Endothelial cell of hepatic sinusoid (primary cell): ENCODE measurements around the gene GJD3.

ENCODE experiments used
- in situ Hi-C: cut with HindIII; loops from 2 replicates; pipeline ENCODE4 v1.10.0; 2017; ENCODE audit warnings: low sequenced_read_pairs

Gene GJD3

DNA sequence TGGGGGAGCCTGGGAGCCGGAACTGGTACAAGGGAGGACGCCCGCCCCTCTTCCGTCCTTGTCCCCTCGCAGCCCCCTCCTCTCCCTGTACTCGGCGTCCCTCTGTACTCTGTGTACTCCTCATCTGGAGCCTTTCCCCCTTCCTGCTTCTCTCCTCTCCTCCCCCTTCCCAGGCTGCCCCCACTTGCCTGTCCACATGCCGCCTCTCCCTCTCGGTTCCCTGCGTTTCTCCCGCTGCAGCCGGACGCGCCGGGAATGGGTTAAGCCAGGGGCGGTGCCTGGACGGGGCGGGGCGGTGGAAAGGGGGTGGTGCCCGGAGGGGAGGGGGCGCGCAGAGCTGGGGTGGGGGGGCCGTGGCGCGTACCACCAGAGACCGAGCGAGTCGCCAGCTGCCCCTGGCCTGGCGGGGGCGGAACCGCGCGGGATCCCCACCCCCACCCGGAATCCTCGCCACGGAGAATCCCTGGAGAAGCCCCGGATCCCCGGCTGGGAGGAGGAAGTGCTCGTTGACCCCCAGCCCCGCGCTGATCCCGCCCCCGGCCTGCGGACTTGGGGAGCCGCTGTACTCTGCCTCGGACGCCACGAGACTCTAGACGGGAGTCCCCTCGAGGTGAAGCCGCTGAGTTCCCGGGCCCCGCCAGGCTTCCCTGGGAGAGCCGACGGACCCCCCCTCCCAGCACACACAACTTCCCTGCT lies 22.6 kb downstream of the GJD3 start:
- in situ Hi-C loops = no loop called here

DNA sequence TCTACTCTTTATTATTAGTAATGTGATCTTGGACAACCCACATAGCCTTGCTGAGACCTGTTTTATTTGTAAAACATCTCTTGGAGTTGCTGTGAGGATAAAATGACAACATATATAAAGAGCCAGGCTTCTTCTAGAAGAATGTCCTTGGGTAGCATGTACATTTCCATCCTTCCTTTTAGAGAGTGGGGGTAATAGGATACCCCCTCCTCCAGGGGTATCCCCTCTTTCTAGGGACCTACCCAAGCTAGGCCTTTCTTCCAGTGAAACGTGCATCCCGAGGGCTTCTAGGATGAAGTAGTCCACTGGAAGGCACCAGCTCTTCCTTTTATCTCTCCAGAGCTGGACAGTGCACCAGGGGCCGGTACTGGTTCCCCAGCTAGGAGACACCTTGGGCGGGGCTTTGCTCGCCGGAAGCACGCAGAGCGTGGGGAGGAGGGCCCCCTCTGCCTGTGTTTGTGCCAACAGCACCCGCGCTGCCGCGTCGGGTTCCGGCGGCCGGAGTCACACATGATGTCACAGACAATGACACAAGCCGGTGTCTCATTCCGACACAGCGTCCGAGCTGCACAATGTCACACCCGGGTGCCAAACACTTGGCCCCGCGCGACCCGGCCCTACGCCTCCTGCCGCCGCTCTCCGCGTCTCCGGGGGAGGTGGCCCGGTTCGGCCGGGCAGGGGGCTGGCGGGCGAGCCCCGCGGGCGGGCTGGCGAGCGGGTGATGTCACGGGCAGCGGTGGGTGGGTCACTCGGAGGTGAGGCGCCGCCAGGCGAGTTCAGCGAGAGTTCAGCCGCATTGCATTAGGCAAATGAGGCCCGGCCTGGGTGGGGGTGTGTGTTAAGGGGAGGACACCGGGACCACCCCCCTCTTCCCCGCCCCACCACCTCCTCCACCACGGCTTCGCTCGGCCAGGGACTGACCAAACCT lies 23.4 kb downstream of the GJD3 start:
- in situ Hi-C loops = no loop called here

DNA sequence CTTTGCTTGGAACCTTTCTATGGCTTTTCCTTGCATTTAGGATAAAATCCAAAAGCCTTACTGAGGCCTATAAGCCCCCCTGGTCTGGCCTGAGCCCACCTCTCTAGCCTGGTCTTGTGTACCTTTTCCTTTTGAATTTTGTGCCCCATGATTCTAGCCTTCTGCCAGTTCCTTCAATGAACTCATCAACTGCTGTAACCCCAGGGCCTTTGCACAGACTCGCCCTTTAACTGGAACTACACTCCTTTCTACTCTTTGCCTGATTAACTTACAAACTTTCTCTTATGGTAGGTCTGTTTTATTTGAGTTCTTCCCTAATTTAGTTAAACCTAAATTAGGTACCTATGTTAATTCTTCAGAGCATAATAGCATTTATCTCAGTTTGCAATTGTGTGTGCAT lies 24.2 kb downstream of the GJD3 start:
- in situ Hi-C loops = no loop called here

DNA sequence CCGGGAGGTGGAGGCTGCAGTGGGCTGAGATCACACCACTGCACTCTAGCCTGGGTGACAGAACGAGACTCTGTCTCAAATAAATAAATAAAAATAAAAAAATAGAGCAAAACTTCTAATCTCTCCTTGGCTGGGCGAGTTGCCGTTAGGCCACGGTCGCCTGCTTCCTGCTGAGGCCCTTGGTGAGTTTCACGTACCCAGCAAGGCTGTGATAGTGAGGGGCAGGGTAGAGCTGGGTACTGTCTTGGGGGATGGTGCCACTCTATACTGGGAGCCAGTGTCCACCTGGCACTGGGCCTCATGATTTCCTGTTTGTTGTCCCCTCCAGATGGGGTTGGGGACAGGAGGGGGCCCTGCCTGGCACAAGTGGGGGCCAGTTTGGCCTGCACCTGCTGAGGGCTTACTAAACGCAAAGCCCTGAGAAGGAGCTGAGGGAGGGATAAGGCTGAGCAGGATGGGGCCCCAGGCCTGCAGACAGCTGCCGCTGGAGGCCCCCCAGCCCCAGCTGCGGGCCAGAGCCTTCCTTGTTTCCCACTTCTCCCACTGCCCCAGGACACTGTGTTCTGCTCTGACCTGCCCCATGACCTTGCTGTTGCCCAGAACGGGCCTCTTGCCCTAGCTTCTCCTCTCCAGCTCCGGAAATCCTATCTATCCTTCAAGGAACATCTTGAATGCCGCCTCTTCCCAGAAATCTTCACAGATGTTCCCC lies 25.4 kb downstream of the GJD3 start:
- in situ Hi-C loops = no loop called here

DNA sequence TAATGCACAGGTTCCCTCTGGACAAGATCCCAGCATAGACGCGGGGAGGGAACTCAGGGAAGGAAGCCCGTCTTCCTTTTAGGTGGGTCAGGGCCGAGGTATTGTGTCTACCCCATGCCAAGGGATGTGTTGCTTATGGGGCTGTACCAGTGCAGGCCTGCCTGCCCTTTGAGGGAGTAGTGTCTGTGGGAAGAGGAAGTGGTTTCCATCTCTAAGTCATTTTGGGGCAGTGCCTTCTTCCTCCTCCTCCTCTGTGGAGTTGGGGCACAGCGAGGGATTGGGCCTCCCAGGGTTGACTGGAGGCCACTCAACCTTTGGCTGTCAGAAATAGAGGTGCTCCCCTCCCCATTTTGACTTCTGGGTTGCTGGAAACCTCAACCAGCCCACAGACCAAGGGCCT lies 26.5 kb downstream of the GJD3 start:
- in situ Hi-C loops = no loop called here

DNA sequence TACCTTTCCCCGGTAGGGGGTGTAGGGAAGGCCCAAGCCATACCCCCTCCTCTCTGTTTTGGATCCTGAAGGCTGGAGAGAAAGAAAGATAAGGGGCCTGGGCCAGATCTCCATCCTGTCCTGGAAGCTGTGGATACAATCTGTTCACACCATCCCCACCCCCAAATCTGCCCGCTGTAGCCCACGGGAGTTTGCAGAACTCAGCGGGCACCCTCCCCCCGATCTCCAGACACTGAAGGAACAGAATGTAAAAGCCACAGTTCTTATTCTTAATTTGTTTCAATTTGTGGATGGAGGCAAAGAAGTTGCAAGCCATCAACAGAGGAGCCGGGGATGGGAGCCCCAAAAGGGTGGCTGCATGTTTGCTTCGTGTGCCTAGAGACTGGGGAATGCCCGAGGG lies 27.2 kb downstream of the GJD3 start:
- in situ Hi-C loops = no loop called here

DNA sequence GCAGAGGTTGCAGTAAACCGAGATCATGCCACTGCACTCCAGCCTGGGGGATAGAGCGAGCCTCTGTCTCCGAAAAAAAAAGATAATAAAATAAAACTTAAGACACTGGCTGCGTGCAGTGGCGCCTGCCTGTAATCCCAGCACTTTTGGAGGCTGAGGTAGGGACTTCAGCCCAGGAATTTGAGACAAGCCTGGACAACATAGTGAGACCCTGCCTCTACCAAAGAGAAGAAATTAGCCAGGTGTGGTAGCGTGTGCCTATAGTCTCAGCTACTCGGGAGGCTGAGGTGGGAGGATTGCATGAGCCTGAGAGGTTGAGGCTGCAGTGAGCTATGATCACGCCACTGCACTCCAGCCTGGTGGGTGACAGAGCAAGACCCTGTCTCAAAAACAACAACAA lies 28.9 kb downstream of the GJD3 start:
- in situ Hi-C loops = no loop called here

DNA sequence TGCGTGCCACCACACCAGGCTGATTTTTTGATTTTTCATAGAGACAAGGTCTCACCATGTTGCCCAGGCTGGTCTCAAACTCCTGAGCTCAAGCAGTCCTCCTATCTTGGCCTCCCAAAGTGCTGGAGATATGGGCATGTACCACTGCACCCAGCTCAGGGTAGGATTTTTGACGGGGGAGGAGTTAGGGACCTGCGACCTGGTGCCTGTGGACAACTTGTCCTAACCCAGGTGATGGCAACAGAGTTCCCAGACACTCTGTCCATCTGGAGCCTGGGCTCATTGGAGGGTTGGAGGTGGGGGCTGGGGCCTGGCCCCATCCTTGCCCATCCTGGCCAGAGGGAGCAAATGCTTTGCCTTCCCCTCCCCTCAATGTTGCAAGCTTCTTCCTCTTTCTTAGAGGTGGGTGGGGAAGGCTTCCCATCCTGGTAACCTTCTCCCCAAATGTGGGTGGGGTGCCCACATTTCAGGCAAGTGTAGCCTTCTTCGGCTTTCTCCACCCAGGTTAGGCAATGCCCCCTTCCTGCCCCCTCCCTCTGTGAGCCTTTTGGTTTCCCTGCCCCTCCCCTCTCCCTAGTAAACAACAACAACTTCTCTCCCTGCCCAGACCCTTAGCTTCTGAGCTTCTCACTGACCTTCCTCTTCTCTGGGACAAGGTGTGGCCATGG lies 30.6 kb downstream of the GJD3 start:
- in situ Hi-C loops = no loop called here

DNA sequence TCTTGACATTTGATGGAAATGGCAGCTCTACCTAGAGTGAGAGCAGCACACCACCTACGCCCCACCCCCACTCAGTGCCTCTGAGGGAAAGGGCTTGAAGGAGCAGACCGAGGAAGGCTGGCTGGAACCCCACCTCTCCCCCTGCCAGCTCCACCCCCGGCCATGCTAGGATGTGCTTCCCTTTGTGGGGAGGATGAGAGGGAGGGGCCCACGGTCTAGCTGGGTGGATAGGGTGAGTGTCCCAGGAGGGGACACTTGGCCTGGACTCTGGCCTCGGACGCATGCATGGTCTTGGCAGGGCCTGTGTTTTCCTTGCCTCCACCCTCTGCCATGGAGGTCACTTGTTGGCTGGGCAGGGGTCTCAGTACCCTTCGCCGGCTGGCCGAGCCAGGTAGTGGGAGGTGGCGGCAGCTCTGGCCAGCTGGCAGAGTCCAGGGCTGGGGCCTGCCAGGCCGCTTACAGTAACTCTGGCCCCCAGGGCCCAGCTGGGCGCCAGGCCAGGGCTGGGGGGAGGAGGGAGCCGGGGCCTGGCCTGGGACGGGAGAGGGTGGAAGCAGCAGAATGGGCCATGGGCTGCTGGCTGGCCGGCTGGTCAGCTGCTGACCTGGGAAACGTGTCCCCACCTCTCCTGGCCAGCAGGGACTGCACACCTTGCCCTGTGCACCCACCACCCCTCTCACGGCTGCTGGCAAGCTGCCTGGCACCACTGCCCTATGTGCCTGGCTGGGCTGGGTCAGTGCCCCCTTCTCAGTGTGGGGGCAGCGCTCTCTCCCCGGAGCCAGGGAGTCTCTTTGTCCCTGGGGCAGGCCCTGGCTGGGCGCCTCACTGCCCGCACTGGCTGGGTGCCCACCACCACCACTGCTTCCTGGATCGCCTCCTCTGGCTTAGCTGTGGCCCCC lies 32.5 kb downstream of the GJD3 start:
- in situ Hi-C loops = no loop called here

DNA sequence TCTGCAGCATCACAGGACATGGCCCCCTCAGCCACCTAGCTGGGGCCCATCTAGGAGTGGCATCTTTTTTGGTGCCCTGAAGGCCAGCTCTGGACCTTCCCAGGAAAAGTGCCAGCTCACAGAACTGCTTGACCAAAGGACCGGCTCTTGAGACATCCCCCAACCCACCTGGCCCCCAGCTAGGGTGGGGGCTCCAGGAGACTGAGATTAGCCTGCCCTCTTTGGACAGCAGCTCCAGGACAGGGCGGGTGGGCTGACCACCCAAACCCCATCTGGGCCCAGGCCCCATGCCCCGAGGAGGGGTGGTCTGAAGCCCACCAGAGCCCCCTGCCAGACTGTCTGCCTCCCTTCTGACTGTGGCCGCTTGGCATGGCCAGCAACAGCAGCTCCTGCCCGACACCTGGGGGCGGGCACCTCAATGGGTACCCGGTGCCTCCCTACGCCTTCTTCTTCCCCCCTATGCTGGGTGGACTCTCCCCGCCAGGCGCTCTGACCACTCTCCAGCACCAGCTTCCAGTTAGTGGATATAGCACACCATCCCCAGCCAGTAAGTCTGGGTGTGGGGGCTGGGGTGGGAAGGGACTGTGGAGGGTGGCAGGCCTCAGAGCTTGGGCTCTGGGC lies 33.6 kb downstream of the GJD3 start:
- in situ Hi-C loops = no loop called here

DNA sequence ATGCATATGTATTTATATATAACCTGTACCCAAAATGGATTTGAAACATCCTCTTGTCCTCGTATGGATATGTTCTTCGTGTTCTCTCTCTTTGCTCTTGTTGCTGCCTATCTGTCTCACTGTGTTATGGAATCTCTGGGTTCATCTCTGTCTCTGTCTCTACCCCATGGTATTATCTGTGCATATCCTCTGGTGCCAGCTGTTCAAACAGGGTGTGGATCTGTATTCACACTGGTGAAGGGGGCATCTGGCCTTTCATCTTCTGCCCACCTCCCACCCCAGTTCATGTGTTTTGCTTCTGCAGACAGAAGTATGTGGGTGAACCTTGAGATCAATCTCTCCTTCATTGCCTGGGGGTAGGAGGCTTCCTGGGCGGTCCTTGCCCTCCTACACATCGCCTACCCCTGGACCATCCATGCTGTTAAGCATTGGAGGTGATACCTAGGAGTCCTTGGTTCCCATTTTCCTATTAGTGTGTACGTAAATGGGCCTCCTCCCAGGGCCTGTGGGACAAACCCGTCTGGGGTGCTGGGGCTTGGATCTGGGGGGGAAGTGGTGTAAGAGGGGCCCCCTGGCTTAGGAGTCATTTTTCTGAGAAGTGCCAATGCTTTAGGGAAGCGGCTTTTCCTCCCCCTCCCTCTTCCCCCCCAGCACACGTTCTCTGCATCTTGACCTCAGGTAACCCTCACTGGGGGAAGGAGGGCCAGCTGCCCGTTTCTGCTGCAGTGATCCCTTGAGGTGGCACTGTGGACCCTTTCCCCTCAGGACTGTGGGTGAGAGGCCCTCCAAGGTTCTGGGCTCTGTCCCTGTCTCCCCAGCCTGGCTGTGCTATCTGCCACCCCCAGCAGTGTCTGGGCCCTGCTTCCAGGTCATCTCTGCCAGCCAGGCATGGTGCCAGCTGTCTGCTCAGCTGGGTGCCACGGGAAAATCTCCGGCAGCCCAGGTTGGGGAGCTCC lies 34.4 kb downstream of the GJD3 start:
- in situ Hi-C loops = no loop called here

DNA sequence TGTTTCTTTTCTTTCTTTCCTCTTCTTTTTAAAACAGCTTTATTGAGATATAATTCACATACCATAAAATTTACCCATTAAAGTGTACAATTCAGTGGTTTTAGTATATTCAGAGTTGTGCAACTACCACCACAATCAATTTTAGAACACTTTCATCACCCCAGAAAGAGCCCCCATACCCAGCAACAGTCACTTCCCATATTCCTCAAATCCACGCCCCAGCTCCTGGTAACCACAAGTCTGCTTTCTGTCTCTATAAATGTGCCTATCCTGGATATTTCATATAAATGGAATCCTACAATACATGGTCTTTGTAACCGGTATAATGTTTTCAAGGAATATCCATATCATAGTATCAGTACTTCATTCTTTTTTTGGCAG lies 36.2 kb downstream of the GJD3 start:
- in situ Hi-C loops = no loop called here

DNA sequence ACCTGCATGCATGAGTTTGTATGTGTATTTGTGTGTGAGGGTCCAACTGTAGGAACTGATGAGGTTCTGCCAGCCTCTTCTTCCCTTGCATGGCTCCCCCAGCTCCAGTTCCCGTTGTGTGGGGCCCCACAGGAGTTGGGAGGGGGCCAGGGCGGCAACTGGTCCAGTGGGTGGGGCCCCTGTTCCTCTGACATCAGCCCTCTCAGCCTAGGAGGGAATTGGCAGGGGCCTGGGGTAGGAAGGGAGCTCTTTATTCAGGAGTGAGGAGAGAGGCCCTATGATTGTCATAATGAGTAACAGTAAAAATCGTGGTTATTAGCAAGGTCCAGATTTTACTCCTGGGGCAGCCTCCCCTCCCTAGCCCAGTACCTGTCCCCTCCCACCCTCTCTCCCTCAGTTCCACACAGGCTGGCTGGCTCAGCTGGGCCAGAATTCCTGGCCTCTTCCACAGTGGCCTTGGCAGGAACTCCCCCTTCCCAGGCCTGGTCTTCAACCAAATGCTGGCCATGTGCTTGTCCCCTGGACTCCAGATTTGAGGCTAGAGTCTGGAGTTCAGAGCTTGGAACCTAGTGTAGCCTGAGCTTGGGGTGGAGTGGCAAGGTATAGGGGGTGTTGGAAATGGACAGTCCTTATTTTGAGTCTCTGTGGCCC lies 36.7 kb downstream of the GJD3 start:
- in situ Hi-C loops = no loop called here

DNA sequence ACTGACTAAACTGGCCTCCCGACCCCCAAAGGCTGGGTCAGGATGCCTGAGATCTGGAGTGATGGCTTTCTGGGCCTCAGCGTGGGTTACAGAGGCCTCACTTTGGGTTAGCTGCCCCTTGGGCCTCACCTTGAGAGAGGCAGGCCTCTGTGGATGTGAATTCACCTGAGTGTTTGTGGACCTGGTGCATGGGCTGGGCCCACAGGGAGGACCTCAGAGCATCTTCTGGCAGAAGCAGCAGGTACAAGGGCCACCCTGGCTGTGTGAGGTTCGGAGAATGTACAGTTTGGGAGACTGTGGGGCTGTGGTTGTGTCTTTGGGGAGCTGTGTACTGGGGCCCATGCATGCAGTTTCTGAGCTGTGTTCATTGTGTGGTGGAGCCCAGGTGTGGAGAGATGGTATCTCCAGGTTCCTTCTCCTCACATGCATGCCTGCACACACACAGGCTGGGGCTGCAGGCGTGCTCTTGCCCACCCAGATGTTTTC lies 37.2 kb downstream of the GJD3 start:
- in situ Hi-C loops = no loop called here

DNA sequence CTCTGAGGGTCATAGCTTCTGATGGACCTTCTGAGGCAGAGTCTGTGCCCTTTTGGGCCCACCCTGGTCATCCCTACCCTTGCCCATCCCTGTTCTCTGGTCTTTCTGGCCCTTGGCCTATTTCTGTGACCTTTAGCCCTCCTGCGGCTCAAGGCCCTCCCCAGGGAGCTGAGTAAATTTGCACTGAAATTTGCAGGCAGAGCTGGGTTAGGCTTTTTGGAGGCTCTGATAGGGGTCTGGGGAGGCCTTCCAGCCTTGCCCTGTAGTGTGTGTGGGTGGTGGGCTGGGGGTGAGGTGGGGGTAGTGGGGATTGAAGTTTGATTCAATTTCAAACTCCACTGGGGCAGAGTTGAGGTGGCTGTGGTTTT lies 37.7 kb downstream of the GJD3 start:
- in situ Hi-C loops = no loop called here

DNA sequence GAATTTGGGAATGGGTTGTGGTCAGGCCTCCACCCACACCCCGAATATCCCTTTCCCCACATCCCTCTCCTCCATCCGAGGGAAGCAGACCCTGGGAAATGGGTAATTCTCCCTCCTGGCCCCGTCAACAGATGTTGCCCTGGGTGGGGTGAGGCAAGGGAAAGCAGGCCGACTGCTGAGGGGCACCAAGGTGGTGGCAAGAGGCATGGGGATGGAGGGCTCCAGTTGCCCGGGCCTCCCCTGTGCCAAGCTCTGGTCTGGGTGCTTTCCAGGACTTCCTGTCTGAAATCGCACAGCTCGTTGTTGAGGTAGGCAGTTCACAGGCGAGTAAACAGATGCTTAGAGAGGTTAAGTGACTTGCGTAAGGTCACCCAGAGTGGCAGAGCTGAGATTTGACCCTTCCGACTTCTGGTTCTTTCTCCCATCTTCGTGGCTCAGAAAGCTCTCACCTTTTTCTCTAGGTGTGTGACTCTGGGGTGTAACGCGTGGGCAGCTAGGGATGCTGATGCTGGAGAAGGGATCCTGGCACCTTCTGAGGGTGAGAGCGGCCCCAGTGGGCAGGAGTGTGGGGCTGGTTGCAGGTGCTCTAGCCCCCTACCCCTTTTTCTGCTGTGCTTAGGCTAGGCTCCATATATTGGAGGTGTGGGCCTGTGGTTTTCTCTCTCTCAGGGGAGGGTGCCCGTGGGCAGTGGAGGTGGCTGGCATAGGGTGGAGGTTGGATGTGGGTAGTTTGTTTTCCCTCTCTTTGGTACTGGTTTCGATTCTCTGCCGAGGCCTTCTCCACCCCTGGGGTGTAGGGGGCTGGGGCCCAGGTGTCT lies 38.3 kb downstream of the GJD3 start:
- in situ Hi-C loops = no loop called here
